Osteoblast (primary cell): Measurements from ENCODE around the gene PBX1. TPM values are rescaled to one million over a fixed set of nuclear protein-coding genes. Genes with fewer than 3 reads are reported as not detected.

Experiments used
- DNase-seq: peaks from one replicate; pipeline ENCODE4 v3.0.0; 2011; ENCODE audit warnings: low spot score, mixed read lengths; ENCODE audit not compliant: insufficient read length; ENCODE audit errors: missing footprints
- H2AFZ ChIP-seq: 2 replicates; pipeline ENCODE4 v1.6.0; 2011; ENCODE audit warnings: mild to moderate bottlenecking, low read length
- H3K27ac ChIP-seq: 2 replicates; pipeline ENCODE4 v1.5.1; 2011; ENCODE audit warnings: mild to moderate bottlenecking, low read depth, low read length, moderate library complexity
- H3K27me3 ChIP-seq: 2 replicates; pipeline ENCODE4 v1.6.0; 2012; ENCODE audit warnings: mild to moderate bottlenecking, control low read depth, inconsistent platforms, low read length, moderate library complexity; ENCODE audit not compliant: insufficient read depth
- H3K36me3 ChIP-seq: 2 replicates; pipeline ENCODE4 v1.5.1; 2011; ENCODE audit warnings: mild to moderate bottlenecking, low read length, control low read depth, moderate library complexity; ENCODE audit not compliant: insufficient read depth
- H3K4me1 ChIP-seq: 2 replicates; pipeline ENCODE4 v1.5.1; 2011; ENCODE audit warnings: mild to moderate bottlenecking, low read length, control low read depth, moderate library complexity; ENCODE audit not compliant: insufficient read depth
- H3K4me2 ChIP-seq: 2 replicates; pipeline ENCODE4 v1.6.0; 2011; ENCODE audit warnings: mild to moderate bottlenecking, low read length; ENCODE audit not compliant: insufficient read depth
- H3K4me3 ChIP-seq: fragments of 200-600 bp; sonication (generic); 3 replicates; pipeline ENCODE4 v1.5.1; 2012; ENCODE audit warnings: mild to moderate bottlenecking, low read length, inconsistent platforms; ENCODE audit not compliant: insufficient read depth
- H3K79me2 ChIP-seq: 2 replicates; pipeline ENCODE4 v1.6.0; 2012; ENCODE audit warnings: mild to moderate bottlenecking, low read length, control low read depth, inconsistent platforms; ENCODE audit not compliant: insufficient read depth
- H3K9me3 ChIP-seq: 2 replicates; pipeline ENCODE4 v1.5.1; 2011; ENCODE audit warnings: low read depth, low read length, control low read depth
- H4K20me1 ChIP-seq: 2 replicates; pipeline ENCODE4 v1.6.0; 2012; ENCODE audit warnings: mild to moderate bottlenecking, low read length, control low read depth; ENCODE audit not compliant: insufficient read depth
- CTCF ChIP-seq: IDR thresholded peaks from 2 replicates; pipeline ENCODE4 v1.5.1; 2011; ENCODE audit warnings: mild to moderate bottlenecking, low read depth, low read length, moderate library complexity; ENCODE audit errors: extremely low read depth
- total RNA-seq: library from RNA; depleted of rRNA; stranded (reverse); fragments of >200 nt; gene quantifications from 2 replicates; pipeline ENCODE4 v1.2.3, GENCODE V29; 2012

PBX1 gene
- total RNA-seq, 1 donor, result 10.1 TPM

GRCh38 chr1:164704954-164705353, 146.0 kb downstream of the PBX1 start:
- no peak overlapping the region for H3K4me3 ChIP-seq
- peaks cover 28% of the 10 kb centered on the region for H3K4me1 ChIP-seq
- no peaks in the 10 kb centered on the region for H3K9me3 ChIP-seq
- H3K79me2 ChIP-seq, result no peaks in the 10 kb centered on the region
- no peaks in the 10 kb centered on the region for H3K36me3 ChIP-seq
- H3K27ac ChIP-seq, result no peak overlapping the region
- no peaks in the 10 kb centered on the region for H3K27me3 ChIP-seq
- no peak overlapping the region for H2AFZ ChIP-seq
- H3K4me2 ChIP-seq, result no peak overlapping the region
- peak; percentile 10 for TF ChIP-seq CTCF
- H4K20me1 ChIP-seq, result no peaks in the 10 kb centered on the region
- DNase-seq, result no peak

GRCh38 chr1:164706606-164706987, 147.6 kb downstream of the PBX1 start:
- DNase-seq, result no peak

GRCh38 chr1:164707868-164708331, 148.9 kb downstream of the PBX1 start:
- H4K20me1 ChIP-seq, result no peaks in the 10 kb centered on the region
- no peaks in the 10 kb centered on the region for H3K27me3 ChIP-seq
- no peak for DNase-seq
- peaks cover 28% of the 10 kb centered on the region for H3K4me1 ChIP-seq
- no peaks in the 10 kb centered on the region for H3K36me3 ChIP-seq
- no peak overlapping the region for H2AFZ ChIP-seq
- peak overlapping the region; percentile 52 for H3K27ac ChIP-seq
- no peak for TF ChIP-seq CTCF
- peak overlapping the region; percentile 21 for H3K4me2 ChIP-seq
- H3K79me2 ChIP-seq, result no peaks in the 10 kb centered on the region
- H3K9me3 ChIP-seq, result no peaks in the 10 kb centered on the region
- H3K4me3 ChIP-seq, result no peak overlapping the region

More at GRCh38 chr1:164706606-164706987, 147.6 kb downstream of the PBX1 start:
- Histone ChIP-seq H3K4me2 (no peak overlapping the region), H3K79me2 (no peaks in the 10 kb centered on the region), H3K27ac (peak overlapping the region; percentile 52), H3K27me3 (no peaks in the 10 kb centered on the region), H3K36me3 (no peaks in the 10 kb centered on the region), H3K4me3 (no peak overlapping the region), H2AFZ (peak overlapping the region; percentile 20), H3K4me1 (peaks cover 28% of the 10 kb centered on the region), H4K20me1 (no peaks in the 10 kb centered on the region), H3K9me3 (no peaks in the 10 kb centered on the region)
- no peak for TF ChIP-seq CTCF

- TF ChIP-seq CTCF, result no peak
- no peaks in the 10 kb centered on the region for H3K27me3 ChIP-seq
- no peak overlapping the region for H3K4me2 ChIP-seq
- H4K20me1 ChIP-seq, result no peaks in the 10 kb centered on the region
- no peaks in the 10 kb centered on the region for H3K9me3 ChIP-seq
- H3K79me2 ChIP-seq, result no peaks in the 10 kb centered on the region
- H3K4me3 ChIP-seq, result no peak overlapping the region
- DNase-seq, result no peak
- no peaks in the 10 kb centered on the region for H3K36me3 ChIP-seq
- peaks cover 28% of the 10 kb centered on the region for H3K4me1 ChIP-seq
- H2AFZ ChIP-seq, result no peak overlapping the region
- H3K27ac ChIP-seq, result peak overlapping the region; percentile 46
Measured at GRCh38 chr1:164708596-164708995, 149.6 kb downstream of the PBX1 start.
